WTC11 (cell line): Measurements from ENCODE around the gene SLC49A3. TPM values are rescaled to one million over a fixed set of nuclear protein-coding genes. Genes with fewer than 3 reads are reported as not detected.

Experiments used
- ATAC-seq: fragments of 200-7000 bp; cut with Tn5 transposase; 2 replicates; pipeline ENCODE4 v1.10.0; 2021; ENCODE audit warnings: mild to moderate bottlenecking, moderate library complexity
- CTCF ChIA-PET: fragments of 300-600 bp; sonication (Branson Sonifier 250); formaldehyde crosslinking; loops from one replicate; lab custom pipeline; 2021; ENCODE audit warnings: antibody characterized with exemption; lab: Charles Lee
- POLR2A ChIA-PET: fragments of 350-600 bp; sonication (Branson Sonifier 250); formaldehyde crosslinking; loops from one replicate; lab custom pipeline; 2021; ENCODE audit warnings: antibody characterized with exemption; lab: Charles Lee
- DNase-seq: peaks from one replicate; pipeline ENCODE4 v3.0.0; 2021; ENCODE audit warnings: low spot score
- H3K27ac Mint-ChIP-seq: 2 replicates; pipeline ENCODE4 v1.8.0; 2021; ENCODE audit warnings: mixed read lengths
- H3K27me3 Mint-ChIP-seq: 2 replicates; pipeline ENCODE4 v1.8.0; 2021; ENCODE audit warnings: low read depth, mild to moderate bottlenecking, moderate library complexity, mixed read lengths
- H3K36me3 Mint-ChIP-seq: 2 replicates; pipeline ENCODE4 v1.8.0; 2021; ENCODE audit warnings: mixed read lengths
- H3K4me1 Mint-ChIP-seq: 2 replicates; pipeline ENCODE4 v1.8.0; 2022; ENCODE audit warnings: mixed read lengths
- H3K4me3 Mint-ChIP-seq: 2 replicates; pipeline ENCODE4 v1.8.0; 2021; ENCODE audit warnings: mild to moderate bottlenecking, moderate library complexity, mixed read lengths
- H3K9me3 Mint-ChIP-seq: 2 replicates; pipeline ENCODE4 v1.8.0; 2021; ENCODE audit warnings: mixed read lengths
- CDX4 ChIP-seq: fragments of 250-450 bp; sonication (Bioruptor Pico); IDR thresholded peaks from 2 replicates; pipeline ENCODE4 v1.9.0; 2021; ENCODE audit warnings: moderate library complexity, mild to moderate bottlenecking, inconsistent platforms, borderline replicate concordance
- CTCF ChIP-seq: fragments of 200-600 bp; IDR thresholded peaks from 2 replicates; pipeline ENCODE4 v1.8.0; 2022; ENCODE audit warnings: antibody characterized with exemption
- E2F1 ChIP-seq: sonication (generic); formaldehyde crosslinking; IDR thresholded peaks from 2 replicates; pipeline ENCODE4 v1.8.0; 2022; ENCODE audit warnings: mild to moderate bottlenecking, missing genetic modification reagents
- FOXK1 ChIP-seq: sonication (generic); formaldehyde crosslinking; IDR thresholded peaks from 2 replicates; pipeline ENCODE4 v1.8.0; 2022; ENCODE audit warnings: mild to moderate bottlenecking, moderate library complexity, missing genetic modification reagents
- FOXP1 ChIP-seq: sonication (generic); formaldehyde crosslinking; IDR thresholded peaks from 2 replicates; pipeline ENCODE4 v1.8.0; 2022; ENCODE audit warnings: missing genetic modification reagents, mild to moderate bottlenecking, moderate library complexity, borderline replicate concordance
- GRHL2 ChIP-seq: fragments of 250-450 bp; sonication (Bioruptor Pico); IDR thresholded peaks from 2 replicates; pipeline ENCODE4 v1.8.0; 2022; ENCODE audit warnings: mild to moderate bottlenecking, moderate library complexity; ENCODE audit not compliant: insufficient replicate concordance, severe bottlenecking
- GTF2I ChIP-seq: fragments of 250-450 bp; sonication (Bioruptor Pico); conservative IDR thresholded peaks from 2 replicates; pipeline ENCODE4 v1.4.0; 2021; ENCODE audit warnings: mild to moderate bottlenecking
- IRF1 ChIP-seq: sonication (generic); formaldehyde crosslinking; IDR thresholded peaks from 2 replicates; pipeline ENCODE4 v1.8.0; 2023; ENCODE audit warnings: missing genetic modification reagents
- JUN ChIP-seq: sonication (generic); formaldehyde crosslinking; IDR thresholded peaks from 2 replicates; pipeline ENCODE4 v1.8.0; 2023; ENCODE audit warnings: mild to moderate bottlenecking, missing genetic modification reagents
- MLX ChIP-seq: sonication (generic); formaldehyde crosslinking; IDR thresholded peaks from 2 replicates; pipeline ENCODE4 v1.8.1; 2023; ENCODE audit warnings: mild to moderate bottlenecking, missing genetic modification reagents, moderate library complexity
- MXD4 ChIP-seq: fragments of 250-450 bp; sonication (Bioruptor Pico); IDR thresholded peaks from 2 replicates; pipeline ENCODE4 v1.8.0; 2021; ENCODE audit warnings: mild to moderate bottlenecking, moderate library complexity, borderline replicate concordance
- PRDM15 ChIP-seq: sonication (generic); formaldehyde crosslinking; IDR thresholded peaks from 2 replicates; pipeline ENCODE4 v1.8.0; 2022; ENCODE audit warnings: missing genetic modification reagents
- SMAD3 ChIP-seq: sonication (generic); formaldehyde crosslinking; IDR thresholded peaks from 2 replicates; pipeline ENCODE4 v1.8.0; 2022; ENCODE audit warnings: missing genetic modification reagents, mild to moderate bottlenecking, borderline replicate concordance
- TCF7 ChIP-seq: sonication (generic); formaldehyde crosslinking; IDR thresholded peaks from 2 replicates; pipeline ENCODE4 v1.8.0; 2022; ENCODE audit warnings: mild to moderate bottlenecking, low read depth, missing genetic modification reagents, moderate library complexity
- TEAD4 ChIP-seq: sonication (generic); formaldehyde crosslinking; IDR thresholded peaks from 2 replicates; pipeline ENCODE4 v1.8.0; 2022; ENCODE audit warnings: mild to moderate bottlenecking, missing genetic modification reagents
- ZMAT4 ChIP-seq: fragments of 250-450 bp; sonication (Bioruptor Pico); IDR thresholded peaks from 2 replicates; pipeline ENCODE4 v1.9.0; 2021; ENCODE audit warnings: mild to moderate bottlenecking
- ZNF317 ChIP-seq: sonication (generic); formaldehyde crosslinking; IDR thresholded peaks from 2 replicates; pipeline ENCODE4 v1.8.1; 2023; ENCODE audit warnings: low read depth, mild to moderate bottlenecking, moderate library complexity, missing genetic modification reagents, borderline replicate concordance
- ZNF416 ChIP-seq: fragments of 250-450 bp; sonication (Bioruptor Pico); IDR thresholded peaks from 2 replicates; pipeline ENCODE4 v1.9.0; 2021; ENCODE audit warnings: mild to moderate bottlenecking, inconsistent platforms
- total RNA-seq: library from RNA; stranded (reverse); gene quantifications from 3 replicates; pipeline ENCODE4 v1.2.3, GENCODE V29; 2021

The SLC49A3 gene
- total RNA-seq, 1 experiment from 2014 or later = 5.8 TPM

- ChIA-PET POLR2A (interaction anchor here (1.0 kb wide), 1 partner anchor 14 kb away, joined by 3 read pairs; no protein-coding TSS in a partner anchor), CTCF (interaction anchor here (0.6 kb wide), 1 partner anchor 75 kb away, joined by 3 read pairs; no protein-coding TSS in a partner anchor)
- Mint-ChIP-seq H3K36me3 (peaks cover 1% of the 10 kb centered on the region), H3K4me1 (peaks cover 5% of the 10 kb centered on the region; the same call in 1 of the 2 replicates), H3K27me3 (no peaks in the 10 kb centered on the region), H3K4me3 (no peak overlapping the region), H3K27ac (no peak overlapping the region), H3K9me3 (no peaks in the 10 kb centered on the region)
- TF ChIP-seq GRHL2 (CRISPR knock-in tag) (no peak), FOXP1 (no peak), CDX4 (CRISPR knock-in tag) (no peak), ZNF317 (CRISPR knock-in tag) (no peak)
- no peak for ATAC-seq
- DNase-seq = no peak
These were observed 10.4 kb downstream of the SLC49A3 start for GRCh38 chr4:678331-679103.

GRCh38 chr4:677431-678293, 11.3 kb downstream of the SLC49A3 start:
- peaks cover 7% of the 10 kb centered on the region for H3K36me3 Mint-ChIP-seq
- H3K27me3 Mint-ChIP-seq = peaks cover 3% of the 10 kb centered on the region
- H3K4me3 Mint-ChIP-seq = no peak overlapping the region
- ChIA-PET POLR2A (interaction anchor here (1.0 kb wide), 1 partner anchor 14 kb away, joined by 3 read pairs; no protein-coding TSS in a partner anchor), CTCF (no interaction called here)
- no peak overlapping the region; the same call in 1 of the 2 replicates for H3K27ac Mint-ChIP-seq
- no peak for ATAC-seq
- peaks cover 11% of the 10 kb centered on the region for H3K4me1 Mint-ChIP-seq
- H3K9me3 Mint-ChIP-seq = no peaks in the 10 kb centered on the region
- TF ChIP-seq PRDM15 (no peak), ZNF416 (CRISPR knock-in tag) (peak; percentile 50; the same call in 1 of the 2 replicates)
- no peak for DNase-seq

GRCh38 chr4:676871-677235, 12.1 kb downstream of the SLC49A3 start:
- H3K4me1 Mint-ChIP-seq = peaks cover 11% of the 10 kb centered on the region
- no peak for TF ChIP-seq CTCF
- TF ChIP-seq ZMAT4 = no peak
- TF ChIP-seq TEAD4 = no peak
- TF ChIP-seq E2F1 (CRISPR knock-in tag) = no peak
- no peak for TF ChIP-seq GTF2I (CRISPR knock-in tag)
- TF ChIP-seq JUN (CRISPR knock-in tag) = no peak
- TF ChIP-seq SMAD3 (CRISPR knock-in tag) = no peak
- TF ChIP-seq MXD4 (CRISPR knock-in tag) = no peak
- no peak for TF ChIP-seq IRF1 (CRISPR knock-in tag)
- no peak for TF ChIP-seq TCF7 (CRISPR knock-in tag)
- TF ChIP-seq FOXK1 (CRISPR knock-in tag) = no peak
- no peak for TF ChIP-seq MLX (CRISPR knock-in tag)

More at GRCh38 chr4:676871-677235, 12.1 kb downstream of the SLC49A3 start:
- Mint-ChIP-seq H3K27ac (no peak overlapping the region), H3K9me3 (no peaks in the 10 kb centered on the region), H3K4me3 (no peak overlapping the region; the same call in 1 of the 2 replicates), H3K27me3 (peaks cover 3% of the 10 kb centered on the region), H3K36me3 (peaks cover 11% of the 10 kb centered on the region)
- DNase-seq (no peak), ATAC-seq (no peak)
- ChIA-PET POLR2A (no interaction called here), CTCF (no interaction called here)
